MCF 10A (cell line): ENCODE data around the gene ZNF3. TPM values are rescaled to one million over a fixed set of nuclear protein-coding genes. Genes with fewer than 3 reads are reported as not detected.

ENCODE experiments used
- BruUV-seq: library from RNA; stranded (reverse); fragments of 400-500 nt; replicated peaks from 2 replicates; lab custom pipeline; 2021; lab: Mats Ljungman, UMichigan
- CTCF ChIA-PET: fragments of 300-600 bp; sonication (Branson Sonifier 250); formaldehyde crosslinking; extraction: SDS; loops from one replicate; lab custom pipeline; 2021; ENCODE audit warnings: antibody characterized with exemption, inconsistent platforms; lab: Yijun Ruan, JAX
- POLR2A ChIA-PET: fragments of 300-600, 350-650 bp; sonication (Branson Sonifier 250); formaldehyde crosslinking; extraction: SDS; loops from one replicate; lab custom pipeline; 2020; ENCODE audit warnings: antibody characterized with exemption, inconsistent platforms; lab: Yijun Ruan, JAX
- DNase-seq: peaks from one replicate; pipeline ENCODE4 v3.0.0-alpha.2; 2018; ENCODE audit not compliant: unreplicated experiment
- H3K27ac Mint-ChIP-seq: one replicate; pipeline ENCODE4 v1.8.0; 2022; ENCODE audit warnings: mild to moderate bottlenecking, low read depth, mixed read lengths; ENCODE audit not compliant: unreplicated experiment
- H3K27me3 Mint-ChIP-seq: one replicate; pipeline ENCODE4 v1.8.0; 2022; ENCODE audit warnings: mixed read lengths; ENCODE audit not compliant: insufficient read depth, unreplicated experiment
- H3K36me3 Mint-ChIP-seq: one replicate; pipeline ENCODE4 v1.8.0; 2022; ENCODE audit warnings: mild to moderate bottlenecking, moderate library complexity, mixed read lengths; ENCODE audit not compliant: insufficient read depth, unreplicated experiment
- H3K4me1 Mint-ChIP-seq: one replicate; pipeline ENCODE4 v1.8.0; 2022; ENCODE audit warnings: mixed read lengths; ENCODE audit not compliant: insufficient read depth, unreplicated experiment
- H3K4me3 Mint-ChIP-seq: one replicate; pipeline ENCODE4 v1.8.0; 2022; ENCODE audit warnings: mild to moderate bottlenecking, moderate library complexity, mixed read lengths; ENCODE audit not compliant: unreplicated experiment
- H3K9me3 Mint-ChIP-seq: one replicate; pipeline ENCODE4 v1.8.0; 2022; ENCODE audit warnings: mixed read lengths; ENCODE audit not compliant: unreplicated experiment
- intact Hi-C: fragments of 100-400 bp; cut with micrococcal nuclease; formaldehyde crosslinking; loops from 2 replicates; pipeline ENCODE4 v1.14.1; 2022
- total RNA-seq: library from RNA; stranded (reverse); gene quantifications from 2 replicates; pipeline ENCODE4 v1.2.3, GENCODE V29; 2022
- TF ChIP-seq, protein P1 (sequence below): fragments of 200-600 bp; IDR thresholded peaks from one replicate; pipeline ENCODE4 v1.8.0; 2022; ENCODE audit warnings: antibody characterized with exemption, mild to moderate bottlenecking; ENCODE audit not compliant: unreplicated experiment

ZNF3 gene
- total RNA-seq, 1 experiment from 2014 or later = 23.7 TPM

DNA sequence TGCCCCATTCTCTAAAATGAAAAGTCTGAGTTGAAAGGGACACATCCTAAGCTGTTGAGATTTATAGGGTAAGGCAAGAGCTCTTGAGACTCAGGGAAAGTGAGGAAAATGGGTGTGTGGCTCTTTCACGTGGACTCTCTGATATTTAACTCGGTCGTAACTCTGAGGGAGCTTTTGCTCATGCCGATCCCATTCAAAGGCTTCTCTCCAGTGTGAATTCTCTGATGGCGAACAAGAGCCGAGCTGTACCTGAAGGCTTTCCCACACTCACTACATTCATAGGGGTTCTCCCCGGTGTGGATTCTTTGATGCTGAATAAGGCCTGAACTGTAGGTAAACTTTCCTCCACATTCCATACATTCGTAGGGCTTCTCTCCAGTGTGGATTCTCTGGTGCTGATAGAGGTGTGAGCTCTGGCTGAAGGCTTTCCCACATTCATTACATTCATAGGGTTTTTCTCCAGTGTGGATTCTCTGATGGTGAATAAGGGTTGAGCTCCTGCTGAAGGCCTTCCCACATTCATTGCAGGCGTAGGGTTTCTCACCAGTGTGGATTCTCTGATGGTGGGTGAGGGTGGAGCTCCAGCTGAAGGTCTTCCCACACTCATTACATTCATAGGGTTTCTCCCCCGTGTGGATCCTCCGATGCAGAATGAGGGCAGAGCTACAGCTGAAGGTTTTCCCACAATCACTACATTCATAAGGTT, 10.4 kb downstream of the ZNF3 start:
- Mint-ChIP-seq H3K36me3 (peaks cover 81% of the 10 kb centered on the region), H3K4me1 (no peaks in the 10 kb centered on the region), H3K27ac (no peak overlapping the region), H3K27me3 (no peaks in the 10 kb centered on the region), H3K4me3 (no peak overlapping the region), H3K9me3 (peaks cover 16% of the 10 kb centered on the region)
- ChIA-PET POLR2A (interaction anchor here (0.6 to 2.1 kb wide), 9 partner anchors 8 to 319 kb away, joined by 3 to 12 read pairs (median 3); partner anchors contain the start of genes TRIM4, ZKSCAN1, ZNF3 and ZSCAN21), CTCF (interaction anchor here (0.6 to 1.9 kb wide), 8 partner anchors 9 to 820 kb away, joined by 3 to 6 read pairs (median 3); no protein-coding TSS in a partner anchor)
- intact Hi-C loops = no loop called here
- TF ChIP-seq, protein P1, sequence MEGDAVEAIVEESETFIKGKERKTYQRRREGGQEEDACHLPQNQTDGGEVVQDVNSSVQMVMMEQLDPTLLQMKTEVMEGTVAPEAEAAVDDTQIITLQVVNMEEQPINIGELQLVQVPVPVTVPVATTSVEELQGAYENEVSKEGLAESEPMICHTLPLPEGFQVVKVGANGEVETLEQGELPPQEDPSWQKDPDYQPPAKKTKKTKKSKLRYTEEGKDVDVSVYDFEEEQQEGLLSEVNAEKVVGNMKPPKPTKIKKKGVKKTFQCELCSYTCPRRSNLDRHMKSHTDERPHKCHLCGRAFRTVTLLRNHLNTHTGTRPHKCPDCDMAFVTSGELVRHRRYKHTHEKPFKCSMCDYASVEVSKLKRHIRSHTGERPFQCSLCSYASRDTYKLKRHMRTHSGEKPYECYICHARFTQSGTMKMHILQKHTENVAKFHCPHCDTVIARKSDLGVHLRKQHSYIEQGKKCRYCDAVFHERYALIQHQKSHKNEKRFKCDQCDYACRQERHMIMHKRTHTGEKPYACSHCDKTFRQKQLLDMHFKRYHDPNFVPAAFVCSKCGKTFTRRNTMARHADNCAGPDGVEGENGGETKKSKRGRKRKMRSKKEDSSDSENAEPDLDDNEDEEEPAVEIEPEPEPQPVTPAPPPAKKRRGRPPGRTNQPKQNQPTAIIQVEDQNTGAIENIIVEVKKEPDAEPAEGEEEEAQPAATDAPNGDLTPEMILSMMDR = no peak
- no peak for DNase-seq
- BruUV-seq = no TSS peak

DNA sequence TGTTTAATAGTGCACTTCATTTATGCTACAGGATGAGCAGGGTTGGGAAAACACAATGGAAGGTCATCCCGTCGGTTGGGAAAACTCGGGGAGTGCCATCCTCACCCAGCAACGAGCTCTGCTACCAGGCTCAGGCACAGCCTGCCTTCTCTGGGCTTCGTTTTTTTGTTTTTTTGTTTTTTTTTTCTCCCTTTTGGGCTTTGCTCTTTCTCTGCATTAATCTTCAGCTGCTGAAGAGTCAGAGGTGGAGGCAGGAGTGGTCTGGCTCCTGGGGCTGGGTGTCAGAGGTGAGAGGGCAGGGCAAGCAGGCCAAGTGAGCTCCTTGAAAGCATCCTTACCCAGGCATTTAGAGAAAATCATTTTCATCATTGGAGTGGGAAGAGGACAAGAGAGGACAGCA, 11.5 kb downstream of the ZNF3 start:
- Mint-ChIP-seq H3K4me3 (no peak overlapping the region), H3K4me1 (no peaks in the 10 kb centered on the region), H3K27ac (no peak overlapping the region), H3K36me3 (peaks cover 73% of the 10 kb centered on the region), H3K9me3 (peaks cover 16% of the 10 kb centered on the region), H3K27me3 (no peaks in the 10 kb centered on the region)
- TF ChIP-seq, protein P1 = no peak
- ChIA-PET POLR2A (interaction anchor here (0.7 to 2.1 kb wide), 4 partner anchors 11 to 151 kb away, joined by 3 to 12 read pairs (median 4); partner anchors contain the start of genes TRIM4 and ZNF3), CTCF (interaction anchor here (1.0 to 1.4 kb wide), 2 partner anchors 11 to 62 kb away, joined by 3 read pairs; no protein-coding TSS in a partner anchor)
- no TSS peak for BruUV-seq
- intact Hi-C loops = no loop called here
- no peak for DNase-seq

DNA sequence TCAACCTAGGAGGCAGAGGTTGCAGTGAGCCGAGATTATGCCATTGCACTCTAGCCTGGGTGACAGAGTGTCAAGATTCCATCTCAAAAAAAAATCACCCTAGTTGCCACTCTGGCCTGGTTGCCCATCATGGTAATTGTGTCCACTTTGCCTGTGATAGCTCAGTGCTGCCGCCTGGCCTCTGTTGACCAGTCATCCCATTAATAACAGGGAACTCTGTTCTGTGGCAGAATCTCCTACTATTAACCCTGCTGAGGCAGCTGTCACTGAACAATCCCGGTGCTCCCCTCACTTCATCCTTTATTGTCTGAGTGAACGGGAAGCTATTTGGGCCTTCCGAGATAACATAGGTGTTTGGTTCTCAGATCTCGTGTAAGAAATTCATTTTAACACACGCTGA, 14.6 kb downstream of the ZNF3 start:
- ChIA-PET POLR2A (interaction anchor here (0.6 to 1.7 kb wide), 4 partner anchors 10 to 71 kb away, joined by 3 to 10 read pairs (median 4); partner anchors contain the start of genes ZNF3 and ZSCAN21), CTCF (interaction anchor here (0.7 to 1.1 kb wide), 3 partner anchors 13 to 340 kb away, joined by 3 read pairs; no protein-coding TSS in a partner anchor)
- Mint-ChIP-seq H3K9me3 (peaks cover 8% of the 10 kb centered on the region), H3K4me3 (no peak overlapping the region), H3K4me1 (no peaks in the 10 kb centered on the region), H3K27ac (no peak overlapping the region), H3K36me3 (peaks cover 67% of the 10 kb centered on the region), H3K27me3 (no peaks in the 10 kb centered on the region)
- intact Hi-C loops = no loop called here
- TF ChIP-seq, protein P1 = no peak
- no peak for DNase-seq
- BruUV-seq = no TSS peak

DNA sequence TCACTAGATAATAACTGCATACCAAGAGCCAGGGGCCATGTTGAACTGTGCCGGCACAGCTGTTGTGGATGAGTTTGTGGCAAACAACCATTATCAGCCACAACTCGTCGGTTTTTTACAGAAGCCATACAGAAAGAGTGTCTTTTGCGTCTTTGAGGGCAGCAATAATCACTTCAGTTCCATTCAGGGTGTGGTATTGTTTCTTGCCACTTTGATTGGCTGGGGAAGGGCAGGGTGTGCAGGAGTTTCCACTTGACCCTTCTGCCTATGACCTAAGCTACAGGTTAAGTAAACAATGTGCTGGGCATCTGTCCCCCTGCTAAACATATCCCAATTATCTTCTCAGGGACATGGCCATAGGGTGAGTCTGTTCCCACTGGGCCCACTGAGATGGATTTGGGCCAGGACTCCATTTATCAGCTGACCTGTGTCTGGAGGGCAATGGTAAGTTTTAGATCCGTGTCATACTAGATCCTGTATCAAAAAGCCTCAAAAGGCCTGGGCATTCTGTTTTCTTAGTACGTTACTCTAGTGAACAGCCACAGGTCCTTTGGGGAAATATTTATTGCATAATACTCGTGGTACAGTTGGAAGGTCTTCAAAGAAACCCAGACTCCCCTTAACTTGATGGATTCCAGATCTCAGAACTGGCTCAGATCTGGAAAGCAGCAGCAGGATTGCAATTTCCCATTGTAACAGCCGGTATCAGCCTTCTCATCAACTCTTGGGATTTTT, 15.9 kb downstream of the ZNF3 start:
- no peaks in the 10 kb centered on the region for H3K27me3 Mint-ChIP-seq
- H3K4me3 Mint-ChIP-seq = no peak overlapping the region
- H3K27ac Mint-ChIP-seq = no peak overlapping the region
- TSS peak; percentile 7 for BruUV-seq
- CTCF ChIA-PET = no interaction called here
- intact Hi-C loops = no loop called here
- DNase-seq = no peak
- H3K4me1 Mint-ChIP-seq = no peaks in the 10 kb centered on the region
- no peaks in the 10 kb centered on the region for H3K9me3 Mint-ChIP-seq
- H3K36me3 Mint-ChIP-seq = peaks cover 66% of the 10 kb centered on the region
- POLR2A ChIA-PET = interaction anchor here (0.7 to 1.6 kb wide), 2 partner anchors 9 to 36 kb away, joined by 3 to 4 read pairs; no protein-coding TSS in a partner anchor
- TF ChIP-seq, protein P1 = no peak
